Hepatocyte (in vitro differentiated cells): Measurements from ENCODE around the gene DLEU7. TPM values are rescaled to one million over a fixed set of nuclear protein-coding genes. Genes with fewer than 3 reads are reported as not detected.

Experiments
- DNase-seq: peaks from one replicate; pipeline ENCODE4 v3.0.0-alpha.2; 2016; ENCODE audit warnings: low spot score
- H2AFZ ChIP-seq: fragments of 200-600 bp; sonication (generic); 2 replicates; pipeline ENCODE4 v1.6.0; 2016; ENCODE audit warnings: antibody characterized with exemption, mild to moderate bottlenecking
- H3K27ac ChIP-seq: fragments of 200-600 bp; sonication (generic); 2 replicates; pipeline ENCODE4 v1.5.1; 2016; ENCODE audit warnings: mild to moderate bottlenecking
- H3K27me3 ChIP-seq: fragments of 200-600 bp; sonication (generic); 2 replicates; pipeline ENCODE4 v1.6.1; 2016
- H3K36me3 ChIP-seq: fragments of 200-600 bp; sonication (generic); replicated peaks from 2 replicates; pipeline ENCODE4 v1.5.1; 2016; ENCODE audit warnings: low read depth; ENCODE audit not compliant: insufficient read depth
- H3K4me1 ChIP-seq: fragments of 200-600 bp; sonication (generic); 2 replicates; pipeline ENCODE4 v1.5.1; 2016; ENCODE audit warnings: mild to moderate bottlenecking, moderate library complexity; ENCODE audit not compliant: insufficient read depth
- H3K4me2 ChIP-seq: fragments of 200-600 bp; sonication (generic); 2 replicates; pipeline ENCODE4 v1.6.0; 2016
- H3K4me3 ChIP-seq: fragments of 200-600 bp; sonication (generic); 2 replicates; pipeline ENCODE4 v1.5.1; 2016; ENCODE audit warnings: mild to moderate bottlenecking
- H3K79me2 ChIP-seq: fragments of 200-600 bp; sonication (generic); 2 replicates; pipeline ENCODE4 v1.6.0; 2017; ENCODE audit warnings: mild to moderate bottlenecking
- H3K9me2 ChIP-seq: fragments of 200-600 bp; sonication (generic); replicated peaks from 2 replicates; pipeline ENCODE4 v1.6.0; 2017; ENCODE audit warnings: mild to moderate bottlenecking; ENCODE audit not compliant: insufficient read depth
- H3K9me3 ChIP-seq: fragments of 200-600 bp; sonication (generic); 2 replicates; pipeline ENCODE4 v1.5.1; 2016; ENCODE audit warnings: low read depth, mild to moderate bottlenecking
- H4K20me1 ChIP-seq: fragments of 200-600 bp; sonication (generic); 2 replicates; pipeline ENCODE4 v1.6.0; 2016; ENCODE audit warnings: mild to moderate bottlenecking; ENCODE audit not compliant: insufficient read depth, poor library complexity, severe bottlenecking
- CTCF ChIP-seq: fragments of 200-600 bp; sonication (generic); IDR thresholded peaks from 2 replicates; pipeline ENCODE4 v1.5.1; 2016; ENCODE audit warnings: antibody characterized with exemption, mild to moderate bottlenecking; ENCODE audit not compliant: poor library complexity
- EZH2 ChIP-seq: fragments of 200-600 bp; sonication (generic); IDR thresholded peaks from 2 replicates; pipeline ENCODE4 v1.6.1; 2016; ENCODE audit warnings: antibody characterized with exemption, mild to moderate bottlenecking, borderline replicate concordance
- EZH2phosphoT487 ChIP-seq: fragments of 200-600 bp; sonication (generic); IDR thresholded peaks from one replicate; pipeline ENCODE4 v1.6.1; 2018; ENCODE audit warnings: antibody characterized with exemption, mild to moderate bottlenecking, low read depth, moderate library complexity; ENCODE audit not compliant: unreplicated experiment, severe bottlenecking
- WGBS: methylation state at CpG from one replicate; pipeline ENCODE4 v1.1.6; 2016; ENCODE audit warnings: low lambda C conversion rate; ENCODE audit errors: missing lambda C conversion rate; 5-methylcytosine and 5-hydroxymethylcytosine counted together
- polyA plus RNA-seq: library from polyadenylated mRNA; unstranded; fragments of >200 nt; fragmentation: Nextera tagmentation; extraction: Ambion mirVana; gene quantifications from 2 replicates; pipeline ENCODE4 v1.2.1, GENCODE V29; 2016
- total RNA-seq: library from RNA; depleted of rRNA; stranded (reverse); fragments of >200 nt; gene quantifications from 2 replicates; pipeline ENCODE4 v1.2.3, GENCODE V29; 2014

DLEU7 gene
- total and polyA plus RNA-seq, 2 experiments from 2014 or later, result not detected

DNA sequence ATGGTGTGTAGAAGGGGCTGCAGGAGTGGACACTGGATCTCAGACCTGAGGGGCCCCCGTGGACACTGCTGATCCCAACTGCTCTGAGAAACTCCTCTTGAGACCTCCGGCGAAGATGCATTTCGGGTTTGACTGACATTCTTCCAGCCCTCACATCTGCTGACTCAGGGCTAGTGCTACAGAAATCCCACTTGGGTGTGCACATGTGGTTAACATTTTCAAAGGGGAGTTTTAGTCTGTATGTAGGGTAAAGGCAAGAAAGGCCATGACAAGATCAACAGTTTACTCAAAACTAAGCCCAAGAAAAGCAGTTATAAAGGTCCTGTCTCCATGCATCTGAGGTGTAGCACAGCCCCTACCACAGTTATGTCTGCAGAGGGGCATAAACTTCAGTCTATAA is 31.2 kb downstream of the DLEU7 start:
- Histone ChIP-seq H3K36me3 (no peaks in the 10 kb centered on the region), H3K9me2 (no peaks in the 10 kb centered on the region), H4K20me1 (no peaks in the 10 kb centered on the region), H3K9me3 (no peaks in the 10 kb centered on the region), H3K4me3 (no peak overlapping the region), H3K27me3 (no peaks in the 10 kb centered on the region), H3K79me2 (no peaks in the 10 kb centered on the region), H3K27ac (no peak overlapping the region), H3K4me1 (no peaks in the 10 kb centered on the region), H3K4me2 (no peak overlapping the region), H2AFZ (no peak overlapping the region)
- TF ChIP-seq EZH2 (no peak), CTCF (no peak), EZH2phosphoT487 (no peak)
- WGBS, result 66% methylated on average over 4 of the region's 4 CpGs
- no peak for DNase-seq

GRCh38 chr13:50810998-50811397 is 32.5 kb downstream of the DLEU7 start:
- WGBS, result 95% methylated on average over 2 of the region's 2 CpGs
- no peaks in the 10 kb centered on the region for H3K36me3 ChIP-seq
- no peak for DNase-seq
- H3K9me3 ChIP-seq, result no peaks in the 10 kb centered on the region
- TF ChIP-seq CTCF (no peak), EZH2phosphoT487 (no peak), EZH2 (no peak)
- no peaks in the 10 kb centered on the region for H3K4me1 ChIP-seq
- H3K27me3 ChIP-seq, result no peaks in the 10 kb centered on the region
- H3K9me2 ChIP-seq, result no peaks in the 10 kb centered on the region
- no peak overlapping the region for H2AFZ ChIP-seq
- no peak overlapping the region for H3K4me3 ChIP-seq
- no peak overlapping the region for H3K27ac ChIP-seq
- no peaks in the 10 kb centered on the region for H4K20me1 ChIP-seq
- no peak overlapping the region for H3K4me2 ChIP-seq
- H3K79me2 ChIP-seq, result no peaks in the 10 kb centered on the region

DNA sequence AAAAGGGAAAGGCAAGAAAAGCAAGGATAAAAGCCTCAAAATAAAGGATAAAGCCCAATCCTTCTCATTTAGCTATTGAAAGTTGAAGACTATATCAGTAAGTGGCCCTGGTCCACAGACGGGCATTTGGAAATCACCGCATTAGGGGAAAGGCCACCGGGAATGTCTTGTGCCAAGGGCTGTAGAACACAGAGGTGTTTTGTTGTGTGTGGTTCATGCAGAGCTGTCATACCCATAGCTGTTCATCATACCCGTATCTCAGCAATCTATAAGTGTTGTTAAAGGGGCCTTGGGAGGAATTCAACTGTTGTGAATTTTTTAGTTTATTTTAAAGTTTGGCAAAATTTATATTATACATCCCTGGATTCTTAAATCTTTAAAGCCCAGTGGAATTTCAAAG is 33.0 kb downstream of the DLEU7 start:
- no peak overlapping the region for H3K27ac ChIP-seq
- H3K9me3 ChIP-seq, result no peaks in the 10 kb centered on the region
- no peaks in the 10 kb centered on the region for H3K9me2 ChIP-seq
- no peak overlapping the region for H3K4me2 ChIP-seq
- no peaks in the 10 kb centered on the region for H3K79me2 ChIP-seq
- no peaks in the 10 kb centered on the region for H3K27me3 ChIP-seq
- H4K20me1 ChIP-seq, result no peaks in the 10 kb centered on the region
- TF ChIP-seq EZH2phosphoT487 (no peak), EZH2 (no peak), CTCF (no peak)
- no peak overlapping the region for H3K4me3 ChIP-seq
- no peaks in the 10 kb centered on the region for H3K4me1 ChIP-seq
- no peak overlapping the region for H2AFZ ChIP-seq
- no peak for DNase-seq
- 96% methylated on average over 4 of the region's 4 CpGs for WGBS
- H3K36me3 ChIP-seq, result no peaks in the 10 kb centered on the region
